Ammon's horn (tissue), 1 donor: ENCODE data around the gene SEC61A2.
A peak's percentile ranks its signal among the peaks of the same experiment; 100 is the strongest.

Experiments
- DNase-seq: peaks from one replicate; pipeline ENCODE4 v3.0.0-alpha.2; 2016; ENCODE audit warnings: low spot score

The SEC61A2 gene

GRCh38 chr10:12196531-12197211 is 67.2 kb downstream of the SEC61A2 start:
- DNase-seq = no peak

- no peak for DNase-seq
Observed at GRCh38 chr10:12198156-12198555, 68.7 kb downstream of the SEC61A2 start.

GRCh38 chr10:12200850-12201249 is 71.4 kb downstream of the SEC61A2 start:
- no peak for DNase-seq

GRCh38 chr10:12201543-12201942 is 72.1 kb downstream of the SEC61A2 start:
- no peak for DNase-seq

- no peak for DNase-seq
Observed at GRCh38 chr10:12202226-12202625, 72.7 kb downstream of the SEC61A2 start.

GRCh38 chr10:12205082-12205481 is 75.6 kb downstream of the SEC61A2 start:
- no peak for DNase-seq

- DNase-seq = no peak
Observed at GRCh38 chr10:12207114-12207513, 77.6 kb downstream of the SEC61A2 start.

- DNase-seq = no peak
Observed at GRCh38 chr10:12208460-12208859, 79.0 kb downstream of the SEC61A2 start.

GRCh38 chr10:12212454-12212853 is 83.0 kb downstream of the SEC61A2 start:
- DNase-seq = no peak

GRCh38 chr10:12213621-12214020 is 84.1 kb downstream of the SEC61A2 start:
- no peak for DNase-seq

GRCh38 chr10:12214093-12214492 is 84.6 kb downstream of the SEC61A2 start:
- no peak for DNase-seq

GRCh38 chr10:12214763-12215218 is 85.3 kb downstream of the SEC61A2 start:
- peak; percentile 54 for DNase-seq
